ENCODE measurements around the gene MED27.

The MED27 gene

GRCh38 chr9:132063281-132063680 lies 16.4 kb downstream of the MED27 start:
- TF ChIP-seq GABPA (IDR thresholded peaks at IDR 0.05; ENCODE audit: low read depth) (no peak), CTCF (IDR thresholded peaks at IDR 0.05; ENCODE audit: insufficient read depth, low read length) (no peak), POLR2AphosphoS5 (IDR thresholded peaks at IDR 0.05; ENCODE audit: low read depth) (no peak), SPI1 (IDR thresholded peaks at IDR 0.05; ENCODE audit: borderline replicate concordance, low read depth) (no peak), REST (IDR thresholded peaks at IDR 0.05; ENCODE audit: insufficient replicate concordance, low read depth) (no peak)
- H3K27ac ChIP-seq (replicated peaks), result no peak overlapping the region
- no peak for DNase-seq (ENCODE audit: low read depth in 1 of 2, low spot score in 1 of 2)
- H3K4me3 ChIP-seq (replicated peaks; ENCODE audit: insufficient read depth, low read length), result no peak overlapping the region
- no peaks in the 10 kb centered on the region for H3K27me3 ChIP-seq (ENCODE audit: insufficient read depth, poor library complexity, severe bottlenecking)

- no peak for TF ChIP-seq POLR2AphosphoS5 (IDR thresholded peaks at IDR 0.05; ENCODE audit: low read depth)
- no peak for TF ChIP-seq GABPA (IDR thresholded peaks at IDR 0.05; ENCODE audit: low read depth)
- no peak for TF ChIP-seq CTCF (IDR thresholded peaks at IDR 0.05; ENCODE audit: insufficient read depth, low read length)
- TF ChIP-seq REST (IDR thresholded peaks at IDR 0.05; ENCODE audit: insufficient replicate concordance, low read depth), result no peak
- TF ChIP-seq SPI1 (IDR thresholded peaks at IDR 0.05; ENCODE audit: borderline replicate concordance, low read depth), result no peak
- no peak for DNase-seq (ENCODE audit: low read depth in 1 of 2, low spot score in 1 of 2)
- H3K27ac ChIP-seq (replicated peaks), result no peak overlapping the region
- H3K4me3 ChIP-seq (replicated peaks; ENCODE audit: insufficient read depth, low read length), result no peak overlapping the region
- H3K27me3 ChIP-seq (ENCODE audit: insufficient read depth, poor library complexity, severe bottlenecking), result no peaks in the 10 kb centered on the region
Measured at GRCh38 chr9:132062806-132063205, 16.9 kb downstream of the MED27 start.

GRCh38 chr9:132061526-132061925 lies 18.1 kb downstream of the MED27 start:
- H3K4me3 ChIP-seq (replicated peaks; ENCODE audit: insufficient read depth, low read length), result no peak overlapping the region
- no peaks in the 10 kb centered on the region for H3K27me3 ChIP-seq (ENCODE audit: insufficient read depth, poor library complexity, severe bottlenecking)
- TF ChIP-seq SPI1 (IDR thresholded peaks at IDR 0.05; ENCODE audit: borderline replicate concordance, low read depth) (no peak), POLR2AphosphoS5 (IDR thresholded peaks at IDR 0.05; ENCODE audit: low read depth) (no peak), CTCF (IDR thresholded peaks at IDR 0.05; ENCODE audit: insufficient read depth, low read length) (no peak), GABPA (IDR thresholded peaks at IDR 0.05; ENCODE audit: low read depth) (no peak), REST (IDR thresholded peaks at IDR 0.05; ENCODE audit: insufficient replicate concordance, low read depth) (no peak)
- no peak for DNase-seq (ENCODE audit: low read depth in 1 of 2, low spot score in 1 of 2)
- H3K27ac ChIP-seq (replicated peaks), result no peak overlapping the region

Measured in HL-60 (cell line).